ENCODE measurements around the gene SLC25A42. TPM values are rescaled to one million over a fixed set of nuclear protein-coding genes. Genes with fewer than 3 reads are reported as not detected.

SLC25A42 gene
- total and polyA plus RNA-seq, 3 experiments from 2014 or later, result 10.4 to 19.3 (median 11.3) TPM

GRCh38 chr19:19028526-19028925, 35.3 kb upstream of the SLC25A42 start:
- H3K4me3 ChIP-seq (ENCODE audit: low read length), result no peak overlapping the region
- ChIA-PET POLR2A (no interaction called here), CTCF (no interaction called here)
- no peak for DNase-seq
- Mint-ChIP-seq H3K36me3 (peaks cover 16 to 71% (median 25%) of the 10 kb centered on the region in 3 donors), H3K4me3 (peak overlapping the region in 1 of 7 donors; percentile 23), H3K4me1 (peaks cover 29 to 52% (median 45%) of the 10 kb centered on the region in 3 donors), H3K9me3 (no peaks in the 10 kb centered on the region), H3K27ac (no peak overlapping the region), H3K27me3 (peaks cover 0 to 2% of the 10 kb centered on the region in 2 donors)
- H3K36me3 ChIP-seq (ENCODE audit: insufficient read depth, low read length), result peaks cover 39% of the 10 kb centered on the region
- H3K27ac ChIP-seq (ENCODE audit: low read depth, low read length), result no peak overlapping the region
- H3K4me1 ChIP-seq (ENCODE audit: insufficient read depth, low read length), result peaks cover 12% of the 10 kb centered on the region
- H3K27me3 ChIP-seq (ENCODE audit: insufficient read depth, low read length, poor library complexity, severe bottlenecking), result no peaks in the 10 kb centered on the region
- H3K9me3 ChIP-seq (ENCODE audit: low read length), result no peaks in the 10 kb centered on the region

GRCh38 chr19:19031891-19032290, 31.9 kb upstream of the SLC25A42 start:
- no peaks in the 10 kb centered on the region for H3K27me3 ChIP-seq (ENCODE audit: insufficient read depth, low read length, poor library complexity, severe bottlenecking)
- peaks cover 32 to 53% (median 47%) of the 10 kb centered on the region in 3 donors for H3K4me1 Mint-ChIP-seq
- H3K27me3 Mint-ChIP-seq, result peaks cover 0 to 3% of the 10 kb centered on the region in 2 donors
- H3K27ac Mint-ChIP-seq, result peak overlapping the region in 7 of 8 donors; percentile 22 to 94 (median 85)
- ChIA-PET CTCF (no interaction called here), POLR2A (interaction anchor here (0.5 kb wide), 1 partner anchor 332 kb away, joined by 3 read pairs; no protein-coding TSS in a partner anchor)
- peaks cover 10 to 49% (median 11%) of the 10 kb centered on the region in 3 donors for H3K36me3 Mint-ChIP-seq
- no peak overlapping the region for H3K4me3 ChIP-seq (ENCODE audit: low read length)
- no peak overlapping the region for H3K27ac ChIP-seq (ENCODE audit: low read depth, low read length)
- peak overlapping the region; percentile 87 to 97 (median 92) for H3K4me3 Mint-ChIP-seq
- peaks cover 20% of the 10 kb centered on the region for H3K4me1 ChIP-seq (ENCODE audit: insufficient read depth, low read length)
- no peaks in the 10 kb centered on the region for H3K9me3 Mint-ChIP-seq
- DNase-seq, result peak in 1 of 5 donors; percentile 26
- H3K9me3 ChIP-seq (ENCODE audit: low read length), result no peaks in the 10 kb centered on the region
- peaks cover 14% of the 10 kb centered on the region for H3K36me3 ChIP-seq (ENCODE audit: insufficient read depth, low read length)

- H3K4me1 ChIP-seq (ENCODE audit: insufficient read depth, low read length), result peaks cover 20% of the 10 kb centered on the region
- H3K27me3 Mint-ChIP-seq, result peaks cover 0 to 3% of the 10 kb centered on the region in 2 donors
- no peaks in the 10 kb centered on the region for H3K9me3 ChIP-seq (ENCODE audit: low read length)
- peaks cover 9% of the 10 kb centered on the region for H3K36me3 ChIP-seq (ENCODE audit: insufficient read depth, low read length)
- H3K9me3 Mint-ChIP-seq, result no peaks in the 10 kb centered on the region
- H3K36me3 Mint-ChIP-seq, result peaks cover 5 to 44% (median 6%) of the 10 kb centered on the region in 3 donors
- no peaks in the 10 kb centered on the region for H3K27me3 ChIP-seq (ENCODE audit: insufficient read depth, low read length, poor library complexity, severe bottlenecking)
- POLR2A ChIA-PET, result interaction anchor here (0.5 kb wide), 2 partner anchors 332 to 1173 kb away, joined by 3 read pairs; no protein-coding TSS in a partner anchor
- H3K4me3 Mint-ChIP-seq, result peak overlapping the region; percentile 87 to 97 (median 92)
- H3K27ac ChIP-seq (ENCODE audit: low read depth, low read length), result peak overlapping the region; percentile 70
- H3K4me1 Mint-ChIP-seq, result peaks cover 27 to 48% (median 41%) of the 10 kb centered on the region in 3 donors
- peak; percentile 35 to 85 (median 57) for DNase-seq
- CTCF ChIA-PET, result no interaction called here
- H3K4me3 ChIP-seq (ENCODE audit: low read length), result peak overlapping the region; percentile 46
- H3K27ac Mint-ChIP-seq, result peak overlapping the region; percentile 85 to 97 (median 94)
Measured at GRCh38 chr19:19032420-19033175, 31.2 kb upstream of the SLC25A42 start.

GRCh38 chr19:19033176-19033425, 30.7 kb upstream of the SLC25A42 start:
- Mint-ChIP-seq H3K9me3 (no peaks in the 10 kb centered on the region), H3K27me3 (peaks cover 0 to 3% of the 10 kb centered on the region in 2 donors), H3K27ac (peak overlapping the region; percentile 47 to 97 (median 90)), H3K4me3 (peak overlapping the region; percentile 87 to 97 (median 92)), H3K4me1 (peaks cover 26 to 44% (median 39%) of the 10 kb centered on the region in 3 donors), H3K36me3 (peaks cover 3 to 41% (median 4%) of the 10 kb centered on the region in 3 donors)
- no peak for DNase-seq
- Histone ChIP-seq H3K27me3 (ENCODE audit: insufficient read depth, low read length, poor library complexity, severe bottlenecking) (no peaks in the 10 kb centered on the region), H3K4me3 (ENCODE audit: low read length) (peak overlapping the region; percentile 46), H3K9me3 (ENCODE audit: low read length) (no peaks in the 10 kb centered on the region), H3K36me3 (ENCODE audit: insufficient read depth, low read length) (peaks cover 5% of the 10 kb centered on the region), H3K4me1 (ENCODE audit: insufficient read depth, low read length) (peaks cover 20% of the 10 kb centered on the region), H3K27ac (ENCODE audit: low read depth, low read length) (peak overlapping the region; percentile 70)
- ChIA-PET CTCF (no interaction called here), POLR2A (interaction anchor here (0.5 kb wide), 1 partner anchor 1174 kb away, joined by 3 read pairs; no protein-coding TSS in a partner anchor)

DNA sequence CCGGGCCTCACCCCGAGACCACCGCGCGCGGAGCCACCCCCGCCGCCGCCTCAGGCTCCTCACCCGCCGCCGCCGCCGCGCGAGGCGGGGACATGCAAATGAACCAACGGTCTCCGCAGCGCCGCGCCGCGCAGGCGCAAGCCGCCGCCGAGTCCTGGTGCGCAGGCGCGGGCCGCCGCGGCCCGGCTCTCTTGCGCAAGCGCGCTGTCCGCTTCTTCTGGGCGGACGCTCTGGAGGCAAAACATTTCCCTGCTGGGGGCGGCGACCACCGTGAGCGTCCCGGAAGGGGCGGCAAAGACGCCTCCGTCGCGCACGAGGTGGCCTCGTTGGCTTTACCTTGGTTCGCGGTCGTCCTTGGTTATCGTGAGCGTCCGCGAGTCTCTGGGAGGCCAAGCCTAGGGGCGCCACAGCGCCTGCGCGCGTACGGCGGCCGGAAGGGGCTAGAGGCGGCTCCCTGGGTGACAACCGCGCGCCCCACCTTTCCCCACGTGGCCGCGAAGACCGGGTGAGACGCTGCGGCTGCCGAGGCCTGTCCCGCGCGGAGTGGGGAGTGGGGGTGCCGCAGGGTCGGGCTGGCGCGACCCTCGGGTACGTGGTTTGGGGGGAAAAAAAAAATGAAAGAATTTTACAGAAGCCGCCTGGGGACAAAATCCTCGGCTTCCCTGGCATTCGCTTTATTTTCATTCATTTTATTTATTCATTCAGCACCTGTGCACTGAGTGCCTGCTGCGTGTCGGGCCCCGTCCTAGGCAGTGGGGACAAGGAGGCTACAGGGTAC, 30.2 kb upstream of the SLC25A42 start, which contains the start of the genes ARMC6 and SUGP2:
TSS of gene ARMC6 (plus strand) at position 178 of the 778 bp plus-strand sequence. CDS start 607 bp downstream, outside the sequence.
TSS of gene SUGP2 (minus strand) at position 92 of the 778 bp plus-strand sequence. CDS start 2,446 bp downstream, outside the sequence.
- peaks cover 20% of the 10 kb centered on the region for H3K4me1 ChIP-seq (ENCODE audit: insufficient read depth, low read length)
- H3K4me3 Mint-ChIP-seq, result peak within 1 kb of the TSS; percentile 87 to 97 (median 92)
- POLR2A ChIA-PET, result no interaction called here
- peaks cover 0 to 3% of the 10 kb centered on the region in 2 donors for H3K27me3 Mint-ChIP-seq
- H3K9me3 Mint-ChIP-seq, result no peaks in the 10 kb centered on the region
- no peaks in the 10 kb centered on the region for H3K27me3 ChIP-seq (ENCODE audit: insufficient read depth, low read length, poor library complexity, severe bottlenecking)
- CTCF ChIA-PET, result no interaction called here
- no peaks in the 10 kb centered on the region for H3K36me3 ChIP-seq (ENCODE audit: insufficient read depth, low read length)
- H3K9me3 ChIP-seq (ENCODE audit: low read length), result no peaks in the 10 kb centered on the region
- H3K36me3 Mint-ChIP-seq, result peaks cover 0 to 35% (median 0%) of the 10 kb centered on the region in 3 donors
- peak; percentile 85 to 95 (median 93) for DNase-seq
- H3K27ac Mint-ChIP-seq, result peak within 1 kb of the TSS; percentile 87 to 98 (median 94)
- peak within 1 kb of the TSS; percentile 70 for H3K27ac ChIP-seq (ENCODE audit: low read depth, low read length)
- peak within 1 kb of the TSS; percentile 46 for H3K4me3 ChIP-seq (ENCODE audit: low read length)
- peaks cover 23 to 39% (median 34%) of the 10 kb centered on the region in 3 donors for H3K4me1 Mint-ChIP-seq

DNA sequence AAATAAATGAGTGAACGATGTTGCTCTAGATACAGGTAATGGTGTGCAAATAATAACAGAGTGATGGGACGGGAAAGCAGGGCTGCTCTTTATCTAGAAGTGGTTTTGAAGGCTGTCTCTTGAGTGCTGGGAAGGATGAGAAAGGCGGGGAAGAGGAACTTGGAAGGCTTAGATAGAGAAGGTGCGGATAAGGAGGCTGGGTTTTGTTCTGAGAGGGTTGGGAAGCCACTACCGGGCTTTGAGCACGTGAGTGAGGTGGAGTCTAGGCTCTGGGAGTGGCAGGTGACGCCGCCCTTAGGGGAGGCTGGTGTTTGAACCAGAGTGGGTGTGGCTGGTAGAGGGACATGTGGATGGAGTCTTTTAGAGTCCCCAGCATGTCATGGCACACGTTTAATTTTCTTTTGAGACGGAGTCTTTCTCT, 29.6 kb upstream of the SLC25A42 start:
- peaks cover 0 to 3% of the 10 kb centered on the region in 2 donors for H3K27me3 Mint-ChIP-seq
- peak overlapping the region; percentile 46 for H3K4me3 ChIP-seq (ENCODE audit: low read length)
- POLR2A ChIA-PET, result no interaction called here
- no peaks in the 10 kb centered on the region for H3K36me3 ChIP-seq (ENCODE audit: insufficient read depth, low read length)
- peaks cover 20% of the 10 kb centered on the region for H3K4me1 ChIP-seq (ENCODE audit: insufficient read depth, low read length)
- no peaks in the 10 kb centered on the region for H3K9me3 Mint-ChIP-seq
- H3K27me3 ChIP-seq (ENCODE audit: insufficient read depth, low read length, poor library complexity, severe bottlenecking), result no peaks in the 10 kb centered on the region
- peak overlapping the region; percentile 87 to 98 (median 92) for H3K27ac Mint-ChIP-seq
- DNase-seq, result peak; percentile 56 to 75 (median 62)
- peak overlapping the region; percentile 82 to 92 (median 87) for H3K4me3 Mint-ChIP-seq
- H3K9me3 ChIP-seq (ENCODE audit: low read length), result no peaks in the 10 kb centered on the region
- H3K36me3 Mint-ChIP-seq, result peaks cover 0 to 34% (median 0%) of the 10 kb centered on the region in 3 donors
- H3K27ac ChIP-seq (ENCODE audit: low read depth, low read length), result peak overlapping the region; percentile 70
- peaks cover 23 to 42% (median 38%) of the 10 kb centered on the region in 3 donors for H3K4me1 Mint-ChIP-seq
- CTCF ChIA-PET, result no interaction called here

DNA sequence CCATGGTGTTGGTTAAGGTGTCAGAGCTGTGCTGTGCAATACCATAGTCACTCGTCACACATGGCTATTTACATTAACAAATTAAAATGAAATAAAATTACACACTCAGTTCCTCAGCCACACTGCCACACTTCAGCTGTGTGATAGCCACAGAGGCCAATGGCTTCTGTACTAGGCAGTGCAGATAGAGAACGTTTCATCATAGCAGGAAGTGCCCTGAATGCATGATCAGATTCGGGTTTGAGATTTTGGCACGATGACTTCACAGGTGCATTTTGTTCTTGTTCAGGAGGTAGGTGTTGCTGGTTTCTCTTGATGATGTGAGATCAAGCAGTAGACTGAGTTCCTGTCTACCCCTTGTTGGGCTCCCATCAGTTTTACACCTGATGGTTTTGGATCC, 23.9 kb upstream of the SLC25A42 start:
- CTCF ChIA-PET, result no interaction called here

More for the DNA sequence above, 23.9 kb upstream of the SLC25A42 start:
- H3K4me1 ChIP-seq (ENCODE audit: insufficient read depth, low read length), result peaks cover 17% of the 10 kb centered on the region
- POLR2A ChIA-PET, result interaction anchor here (0.9 kb wide), 1 partner anchor 106 kb away, joined by 3 read pairs; no protein-coding TSS in a partner anchor
- peak overlapping the region; percentile 17 to 92 (median 74) for H3K27ac Mint-ChIP-seq
- no peaks in the 10 kb centered on the region for H3K9me3 Mint-ChIP-seq
- H3K27me3 ChIP-seq (ENCODE audit: insufficient read depth, low read length, poor library complexity, severe bottlenecking), result no peaks in the 10 kb centered on the region
- H3K36me3 Mint-ChIP-seq, result peaks cover 0 to 29% (median 4%) of the 10 kb centered on the region in 3 donors
- peaks cover 11 to 28% (median 26%) of the 10 kb centered on the region in 3 donors for H3K4me1 Mint-ChIP-seq
- peaks cover 7% of the 10 kb centered on the region for H3K36me3 ChIP-seq (ENCODE audit: insufficient read depth, low read length)
- no peaks in the 10 kb centered on the region for H3K9me3 ChIP-seq (ENCODE audit: low read length)
- H3K27ac ChIP-seq (ENCODE audit: low read depth, low read length), result no peak overlapping the region
- peak overlapping the region in 3 of 7 donors; percentile 3 to 59 (median 9) for H3K4me3 Mint-ChIP-seq
- no peak overlapping the region for H3K4me3 ChIP-seq (ENCODE audit: low read length)
- peak in 4 of 5 donors; percentile 11 to 49 (median 23) for DNase-seq
- no peaks in the 10 kb centered on the region for H3K27me3 Mint-ChIP-seq
